KOPT-K1 (cell line): ENCODE measurements around the gene EFCC1.

Experiments used
- H3K27ac ChIP-seq: fragments of 200-600 bp; sonication (generic); 2 replicates; pipeline ENCODE4 v1.5.1; 2016; ENCODE audit warnings: antibody characterized with exemption, mild to moderate bottlenecking, low read depth, low read length; ENCODE audit not compliant: poor library complexity, severe bottlenecking
- H3K36me3 ChIP-seq: fragments of 200-600 bp; sonication (generic); 2 replicates; pipeline ENCODE4 v1.5.1; 2017; ENCODE audit warnings: antibody characterized with exemption, mild to moderate bottlenecking, low read length, moderate library complexity; ENCODE audit not compliant: insufficient read depth
- H3K9me3 ChIP-seq: fragments of 200-600 bp; sonication (generic); 2 replicates; pipeline ENCODE4 v1.5.1; 2017; ENCODE audit warnings: antibody characterized with exemption, low read length, mild to moderate bottlenecking; ENCODE audit not compliant: insufficient read depth, poor library complexity, severe bottlenecking

EFCC1 gene

DNA sequence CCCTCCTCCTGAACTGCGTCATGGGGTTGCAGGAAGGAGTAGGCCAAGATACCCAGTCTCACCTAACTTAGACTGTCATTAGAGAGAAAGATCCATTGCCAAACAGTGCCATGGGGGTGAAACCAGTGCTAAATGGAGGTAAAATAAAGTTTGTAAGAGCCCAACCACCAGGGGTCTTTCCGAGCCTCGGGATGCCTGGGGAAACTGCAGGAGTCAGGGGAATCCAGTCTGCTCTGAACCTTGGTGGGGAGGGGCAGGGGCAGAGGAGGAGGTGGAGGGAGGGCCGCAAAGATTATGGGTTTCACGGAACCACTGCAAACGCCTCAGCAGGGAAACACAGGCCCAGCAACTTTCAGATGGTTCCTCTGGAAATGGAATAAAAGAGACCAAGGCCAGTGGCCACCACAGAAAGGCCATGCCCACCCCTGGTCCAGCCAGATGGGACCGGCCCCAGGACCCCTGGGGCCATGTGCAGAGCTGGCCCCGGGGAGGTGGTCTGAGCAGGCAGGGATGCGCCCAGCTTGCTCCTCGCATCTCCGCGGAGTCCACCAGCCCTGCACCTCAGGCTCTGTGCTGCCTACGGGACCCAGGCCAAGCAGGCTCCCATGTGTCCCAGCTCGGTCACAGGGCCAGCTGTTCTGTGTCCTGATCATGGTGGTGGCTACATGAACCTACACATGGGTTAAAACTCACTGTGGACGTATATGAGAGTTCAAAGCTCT lies 39.6 kb downstream of the EFCC1 start:
- Histone ChIP-seq H3K9me3 (peaks cover 23% of the 10 kb centered on the region), H3K36me3 (no peaks in the 10 kb centered on the region), H3K27ac (no peak overlapping the region)

DNA sequence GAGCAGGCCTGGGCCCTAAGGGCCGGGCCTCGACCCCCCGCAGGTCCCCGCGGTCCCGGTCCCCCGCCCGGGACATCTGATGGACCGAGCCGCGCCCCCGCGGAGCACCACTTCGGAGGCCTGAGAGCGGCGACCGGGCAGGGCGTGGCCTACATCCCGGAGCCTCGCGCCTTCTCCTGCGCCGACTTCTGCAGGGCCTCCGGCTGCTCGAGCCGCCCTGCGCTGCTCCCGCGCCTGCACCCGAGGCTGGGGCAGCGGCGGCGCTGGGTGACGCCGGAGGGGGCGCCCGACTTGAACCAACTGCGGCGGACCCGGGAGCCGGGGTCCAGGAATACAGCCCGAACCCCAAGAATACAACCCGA lies 44.6 kb downstream of the EFCC1 start:
- no peak overlapping the region for H3K27ac ChIP-seq
- no peaks in the 10 kb centered on the region for H3K36me3 ChIP-seq
- H3K9me3 ChIP-seq = peaks cover 48% of the 10 kb centered on the region

DNA sequence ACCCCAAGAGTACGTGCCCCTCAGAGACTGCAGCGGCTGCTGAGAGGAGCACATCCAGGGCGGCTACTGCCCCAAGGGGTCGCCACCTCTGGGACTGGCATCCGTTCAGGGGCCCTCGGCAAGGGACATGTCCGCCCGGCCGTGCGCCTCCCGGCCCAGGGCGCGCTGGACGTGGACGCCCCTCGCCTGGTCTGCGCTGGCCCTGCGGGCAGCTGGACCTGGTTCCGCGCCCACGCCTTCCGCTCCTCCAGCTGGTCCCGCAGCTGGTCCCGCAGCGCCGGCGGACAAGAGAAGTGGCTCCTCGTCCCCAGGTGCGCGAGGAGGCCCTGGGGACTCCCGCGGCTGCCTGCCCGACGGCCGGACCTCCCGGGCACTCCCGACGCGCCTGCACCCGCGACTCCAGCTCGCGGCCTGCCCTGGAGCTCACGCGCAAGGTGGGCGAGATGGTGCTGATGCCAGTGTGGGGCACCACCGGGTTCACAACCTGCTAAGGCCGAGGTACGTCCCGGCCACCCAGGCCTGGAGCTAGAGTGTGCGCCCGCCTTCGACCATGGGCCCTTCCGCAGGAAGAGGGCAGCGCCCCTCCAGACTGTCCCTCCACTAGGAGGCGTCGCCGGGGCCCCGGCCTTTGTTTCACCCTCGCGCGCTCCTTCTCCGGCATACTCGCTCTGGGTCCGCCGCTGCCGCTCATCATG lies 45.1 kb downstream of the EFCC1 start:
- no peaks in the 10 kb centered on the region for H3K36me3 ChIP-seq
- peaks cover 48% of the 10 kb centered on the region for H3K9me3 ChIP-seq
- H3K27ac ChIP-seq = no peak overlapping the region

DNA sequence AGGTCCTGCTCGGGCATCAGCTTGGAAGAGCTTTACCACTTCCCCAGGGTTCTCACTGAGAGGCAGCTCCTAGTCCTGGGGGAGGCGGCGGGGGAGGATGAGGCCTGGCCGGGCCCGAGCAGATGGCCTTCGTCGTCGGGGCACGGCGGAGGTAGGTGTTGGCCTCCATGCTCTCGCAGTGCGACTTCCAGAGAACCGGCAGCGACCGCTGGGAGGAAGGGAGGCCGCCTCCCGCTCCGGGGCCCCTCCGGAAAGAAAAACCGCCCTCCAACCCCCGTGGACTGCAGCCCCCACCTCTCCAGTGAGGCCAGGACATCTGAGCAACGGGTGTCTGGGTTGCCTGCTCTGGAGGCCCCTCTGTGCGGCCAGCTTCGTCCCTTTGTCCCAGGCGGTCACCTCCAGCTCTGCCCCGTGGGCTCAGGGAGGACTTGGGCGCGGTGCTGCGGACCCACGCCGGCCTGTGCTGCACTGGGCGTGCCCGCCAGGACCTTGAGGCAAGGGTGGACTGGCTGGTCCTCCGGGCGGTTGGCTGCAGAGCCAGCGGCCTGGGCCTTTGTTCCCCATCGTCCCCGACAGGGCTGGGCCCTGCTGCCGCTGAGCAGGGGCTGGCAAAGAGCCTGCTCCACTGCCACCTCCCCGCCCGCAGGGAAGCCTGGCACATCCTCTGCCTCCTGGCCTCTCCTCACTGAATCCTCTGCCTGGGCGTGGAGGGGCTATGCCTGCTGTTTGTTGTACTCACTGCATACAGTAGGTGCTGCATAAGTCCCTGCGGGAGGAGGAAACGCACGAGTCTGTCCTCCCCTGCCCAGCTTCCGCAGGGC lies 45.8 kb downstream of the EFCC1 start:
- Histone ChIP-seq H3K36me3 (no peaks in the 10 kb centered on the region), H3K27ac (no peak overlapping the region), H3K9me3 (peaks cover 48% of the 10 kb centered on the region)

DNA sequence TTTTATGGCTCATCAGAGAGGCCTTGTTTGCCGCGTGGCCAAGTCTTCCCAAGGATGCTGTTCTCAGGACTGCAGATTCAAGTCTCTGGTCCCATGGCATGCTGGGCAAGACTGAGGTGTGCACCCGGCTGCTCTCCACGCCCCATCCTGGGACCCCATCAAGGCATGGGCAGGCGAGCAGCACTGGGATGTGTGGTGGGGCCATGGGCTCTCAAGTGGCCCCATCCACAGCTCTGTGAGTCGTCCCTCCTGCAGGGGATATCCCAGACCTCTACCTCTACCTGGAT lies 46.4 kb downstream of the EFCC1 start:
- H3K9me3 ChIP-seq = peaks cover 48% of the 10 kb centered on the region

DNA sequence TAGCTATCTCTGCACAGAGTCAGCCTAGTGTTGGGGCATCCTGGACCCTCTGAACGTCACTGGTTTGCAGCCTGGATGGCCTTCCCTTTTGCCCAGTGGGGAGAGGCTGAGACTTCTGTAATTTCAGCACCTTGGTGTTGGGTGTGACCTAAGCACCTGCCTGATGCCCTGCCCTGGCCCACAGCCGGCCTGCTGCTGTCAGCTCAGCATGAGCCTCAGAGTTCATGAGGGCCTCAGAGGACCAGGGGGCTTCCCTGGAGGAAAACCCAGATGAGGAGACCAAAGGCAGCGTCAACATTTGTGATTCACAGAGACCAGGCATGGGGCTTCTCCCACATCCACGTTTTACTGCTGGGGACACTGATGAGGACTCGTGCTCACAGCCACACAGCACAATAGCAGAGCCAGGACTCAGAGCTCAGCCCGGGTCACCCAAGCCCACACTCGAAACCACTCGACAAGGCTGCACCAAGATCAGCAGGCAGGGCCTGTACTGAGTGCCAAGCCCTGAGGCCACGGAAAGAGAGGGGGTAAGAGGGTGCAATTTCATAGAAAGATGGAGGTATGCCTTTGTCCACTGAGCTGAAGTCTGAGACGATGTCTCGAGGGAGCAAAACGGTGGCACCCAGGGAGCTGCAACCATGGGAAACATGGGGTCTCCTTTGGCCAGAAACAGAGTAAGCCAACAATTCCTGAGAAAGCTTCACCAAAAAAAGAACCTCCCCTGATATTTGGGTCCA lies 49.6 kb downstream of the EFCC1 start:
- H3K9me3 ChIP-seq = peaks cover 25% of the 10 kb centered on the region
- no peak overlapping the region for H3K27ac ChIP-seq
- H3K36me3 ChIP-seq = no peaks in the 10 kb centered on the region

More for the DNA sequence above, 46.4 kb downstream of the EFCC1 start:
- H3K27ac ChIP-seq = no peak overlapping the region
- no peaks in the 10 kb centered on the region for H3K36me3 ChIP-seq

DNA sequence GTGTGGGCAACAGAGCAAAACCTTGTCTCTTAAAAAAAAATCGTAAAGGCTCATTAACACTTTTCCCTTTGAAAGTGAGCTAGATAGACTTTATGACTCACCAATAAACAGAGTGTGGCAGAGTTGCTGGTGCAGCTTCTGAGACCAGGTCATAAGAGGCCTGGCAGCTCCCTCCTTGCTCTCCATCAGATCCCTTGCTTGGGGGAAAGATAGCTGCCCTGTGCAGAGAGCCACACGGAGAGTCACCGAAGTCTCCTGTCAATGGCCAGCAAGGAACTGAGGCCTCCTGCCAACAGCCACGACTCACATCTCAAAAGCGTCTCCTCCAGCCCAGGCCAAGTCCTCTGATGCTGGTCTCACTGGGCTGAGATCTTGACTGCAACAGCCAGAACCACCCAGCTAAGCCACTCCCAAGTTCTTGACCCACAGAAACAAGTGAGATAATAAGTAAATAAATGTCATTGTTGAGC lies 50.8 kb downstream of the EFCC1 start:
- Histone ChIP-seq H3K27ac (no peak overlapping the region), H3K36me3 (no peaks in the 10 kb centered on the region), H3K9me3 (peaks cover 14% of the 10 kb centered on the region)

DNA sequence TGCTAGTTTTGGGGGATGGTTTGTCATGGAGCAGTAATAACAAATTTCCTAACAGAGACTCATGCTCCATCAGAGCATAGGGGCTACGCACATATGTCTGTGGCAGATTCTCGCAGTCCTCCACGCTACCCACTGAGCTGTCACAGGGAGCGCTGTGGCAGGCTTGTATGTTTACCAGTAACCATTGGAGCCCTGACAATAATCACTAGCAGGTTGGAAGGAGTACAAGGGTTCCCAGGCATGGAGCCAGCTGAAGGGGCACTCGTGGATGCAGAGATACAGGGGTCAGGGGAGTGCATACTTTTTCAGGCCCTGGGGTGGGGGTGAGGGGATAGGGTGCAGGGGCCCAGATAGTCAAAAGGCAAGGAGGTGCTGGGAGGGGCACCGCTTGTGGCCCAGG lies 51.6 kb downstream of the EFCC1 start:
- Histone ChIP-seq H3K27ac (no peak overlapping the region), H3K9me3 (peaks cover 8% of the 10 kb centered on the region), H3K36me3 (no peaks in the 10 kb centered on the region)

DNA sequence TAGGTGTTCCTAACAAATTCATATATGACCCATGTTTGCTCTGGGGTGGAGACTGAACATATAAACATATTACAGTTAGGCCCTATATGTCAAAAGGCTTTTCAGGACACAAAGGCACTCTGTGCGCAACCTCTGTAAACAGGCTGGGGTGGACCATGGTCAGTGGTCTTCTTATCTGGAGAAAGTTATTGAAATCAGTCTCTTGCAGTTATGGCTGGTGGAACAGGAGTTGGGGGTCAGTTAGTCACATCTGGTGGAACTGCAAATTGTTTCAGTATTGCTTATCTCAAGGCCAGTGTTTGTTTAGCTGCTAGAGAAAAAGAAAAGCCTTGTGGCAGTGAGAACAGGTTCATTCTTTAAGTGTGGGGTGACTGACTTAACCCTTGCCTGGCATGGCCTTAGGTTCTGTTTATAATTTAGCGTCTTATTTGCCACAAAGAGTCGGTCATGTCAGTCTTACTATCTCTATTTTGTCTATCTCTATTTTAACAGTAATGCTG lies 53.6 kb downstream of the EFCC1 start:
- Histone ChIP-seq H3K9me3 (no peaks in the 10 kb centered on the region), H3K27ac (no peak overlapping the region), H3K36me3 (no peaks in the 10 kb centered on the region)

DNA sequence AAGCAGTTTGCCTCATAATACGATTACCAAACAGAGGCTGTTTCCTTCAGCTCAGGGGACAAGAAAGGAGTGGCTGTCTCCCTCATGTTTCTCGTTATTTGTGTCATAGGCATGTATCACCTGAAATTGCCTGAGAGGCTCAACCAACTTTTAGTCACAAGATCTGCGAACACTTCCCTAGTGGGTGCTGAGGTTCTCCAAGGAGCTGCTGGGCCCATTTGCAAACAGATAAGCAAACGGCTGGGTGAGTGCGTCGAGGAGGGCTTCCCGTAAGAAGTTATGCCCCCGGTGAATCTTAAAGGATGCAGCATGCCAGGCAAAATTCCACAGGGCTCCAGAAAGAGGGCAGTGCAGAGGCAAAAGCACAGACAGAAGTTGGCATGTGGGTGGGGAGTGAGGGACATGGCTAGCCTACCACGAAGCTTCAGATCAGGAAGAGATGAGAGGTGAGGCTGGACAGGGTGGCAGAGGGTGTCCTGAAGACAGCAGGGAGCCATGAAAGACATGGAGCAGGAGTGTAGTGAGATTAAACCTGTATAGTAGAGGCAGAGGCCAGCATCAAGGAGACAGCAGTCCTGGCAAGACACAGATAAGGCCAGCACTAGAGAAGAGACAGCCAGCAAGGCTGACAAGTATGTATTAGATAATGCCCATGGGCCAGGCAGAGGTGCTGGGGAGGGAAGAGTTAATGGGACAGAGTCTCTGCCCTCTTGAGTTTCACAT lies 55.5 kb downstream of the EFCC1 start:
- H3K9me3 ChIP-seq = no peaks in the 10 kb centered on the region
- H3K27ac ChIP-seq = no peak overlapping the region
- no peaks in the 10 kb centered on the region for H3K36me3 ChIP-seq

DNA sequence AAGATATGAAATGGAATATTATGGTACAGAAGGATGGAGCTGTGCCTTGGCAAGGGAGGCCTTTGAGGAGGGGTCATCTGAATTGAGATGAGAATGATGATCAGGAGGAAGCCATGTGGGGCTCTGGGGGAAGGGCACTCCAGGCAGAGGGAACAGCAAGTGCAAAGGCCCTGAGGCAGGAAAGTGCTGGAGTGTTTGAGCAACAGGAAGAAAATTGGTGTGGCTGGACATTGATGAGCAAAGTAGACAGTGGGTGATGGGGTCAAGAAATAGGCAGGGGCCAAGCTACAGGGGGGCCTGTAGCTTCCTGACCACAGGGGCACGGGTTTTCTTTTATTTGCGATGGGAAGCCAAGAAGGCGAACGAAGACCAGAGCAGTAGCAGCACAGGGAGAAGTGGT lies 56.1 kb downstream of the EFCC1 start:
- H3K27ac ChIP-seq = no peak overlapping the region
- H3K36me3 ChIP-seq = no peaks in the 10 kb centered on the region
- no peaks in the 10 kb centered on the region for H3K9me3 ChIP-seq

DNA sequence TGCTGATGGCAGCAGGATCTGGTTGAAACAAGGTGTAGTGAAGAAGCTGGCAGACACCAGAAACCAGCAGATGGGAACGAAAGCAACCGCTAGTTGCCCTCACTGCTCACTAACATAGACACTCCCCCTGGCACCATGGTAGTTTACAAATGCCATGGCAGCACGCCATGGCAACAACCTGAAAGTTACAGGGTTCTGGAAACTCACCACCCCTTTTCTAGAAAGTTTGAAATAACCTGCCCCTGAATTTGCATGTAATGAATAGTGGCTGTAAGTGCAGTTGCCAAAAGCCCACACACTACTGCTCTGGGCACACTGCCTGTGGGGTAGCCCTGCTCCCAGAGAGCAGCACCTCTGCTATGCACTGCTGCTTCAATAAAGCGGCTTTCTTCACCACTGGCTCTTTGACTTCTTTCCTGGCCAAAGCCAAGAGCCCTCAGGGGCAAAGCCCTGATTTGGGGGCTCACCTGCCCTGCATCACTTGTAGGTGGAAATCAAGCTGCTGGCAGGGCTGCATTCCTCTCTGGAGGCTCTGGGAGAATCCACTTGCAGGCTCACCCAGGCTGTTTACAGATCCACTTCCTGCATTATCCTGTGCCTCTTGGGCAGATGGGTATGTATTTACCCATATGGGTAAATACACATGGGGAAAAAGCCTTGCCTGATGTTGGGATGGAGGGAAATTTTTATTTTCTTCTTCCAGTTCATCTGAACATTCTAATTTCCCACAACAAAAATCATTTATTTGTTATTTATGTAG lies 57.5 kb downstream of the EFCC1 start:
- H3K9me3 ChIP-seq = no peaks in the 10 kb centered on the region
- no peak overlapping the region for H3K27ac ChIP-seq
- H3K36me3 ChIP-seq = no peaks in the 10 kb centered on the region

DNA sequence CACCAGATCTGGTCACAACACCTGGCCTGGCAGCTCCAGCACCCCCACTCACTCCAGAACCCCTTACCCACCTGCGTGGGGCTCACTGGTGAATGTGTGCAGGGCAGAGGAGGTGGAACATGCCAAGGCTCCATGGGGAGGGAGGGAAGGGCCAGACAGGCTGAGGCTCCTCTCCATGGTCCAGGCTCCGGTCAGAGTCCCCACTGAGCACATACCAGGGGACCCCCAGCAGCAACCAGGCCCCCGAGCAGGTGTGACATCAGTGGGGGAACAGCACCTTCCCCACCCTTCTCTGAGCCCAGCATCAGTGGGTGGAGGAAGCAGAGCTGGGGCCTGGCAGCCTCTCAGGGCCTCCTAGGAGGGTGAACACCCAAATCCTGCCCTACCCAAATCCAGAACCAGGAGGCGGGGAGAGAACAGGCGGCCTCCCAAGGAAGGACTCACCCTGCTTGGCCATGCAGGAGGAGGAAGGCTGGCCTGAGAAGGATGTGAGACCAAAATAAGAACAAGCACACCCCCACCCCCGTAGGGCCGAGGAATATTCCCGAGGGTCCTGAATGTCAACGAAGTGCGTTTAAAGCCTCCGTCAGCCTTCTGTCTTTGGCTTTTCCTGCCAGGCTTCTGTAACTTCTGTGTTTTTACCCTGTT lies 58.3 kb downstream of the EFCC1 start:
- Histone ChIP-seq H3K27ac (no peak overlapping the region), H3K9me3 (no peaks in the 10 kb centered on the region), H3K36me3 (no peaks in the 10 kb centered on the region)
